Fibroblast of upper back skin (primary cell): Measurements from ENCODE around the gene R3HDM4.

Experiments used
- DNase-seq: peaks from one replicate; pipeline ENCODE4 v3.0.0-alpha.2; 2013

The R3HDM4 gene

DNA sequence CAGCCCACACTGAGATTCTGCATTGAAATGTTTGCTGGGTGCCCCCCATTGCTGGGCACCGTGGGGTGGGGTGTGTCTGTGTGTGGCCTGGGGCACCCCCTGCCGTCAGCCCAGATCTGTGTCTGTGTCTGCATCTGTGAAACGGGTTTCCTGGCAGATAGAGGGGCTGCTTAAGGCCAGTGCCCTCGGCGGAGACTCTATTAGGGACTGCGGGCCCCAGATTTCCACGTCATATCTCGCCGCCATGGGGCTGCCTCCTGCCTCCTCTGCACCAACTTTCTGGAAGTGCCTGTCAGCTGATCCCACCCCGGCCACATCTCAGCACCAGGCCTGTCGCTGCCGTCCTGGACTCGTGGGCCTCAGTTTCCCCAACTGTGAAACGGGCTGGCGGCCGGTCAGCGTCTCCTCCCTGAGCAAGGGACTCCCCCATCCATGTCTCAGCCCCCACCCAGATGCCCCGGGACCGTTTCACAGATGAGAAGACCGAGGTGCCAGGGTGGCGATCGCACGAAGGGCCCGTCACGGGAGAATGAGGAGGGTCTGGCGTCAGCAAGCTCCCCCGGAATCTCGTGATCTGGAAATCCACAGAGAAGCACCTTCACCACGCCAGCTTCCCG, 34.2 kb upstream of the R3HDM4 start:
- DNase-seq = no peak

DNA sequence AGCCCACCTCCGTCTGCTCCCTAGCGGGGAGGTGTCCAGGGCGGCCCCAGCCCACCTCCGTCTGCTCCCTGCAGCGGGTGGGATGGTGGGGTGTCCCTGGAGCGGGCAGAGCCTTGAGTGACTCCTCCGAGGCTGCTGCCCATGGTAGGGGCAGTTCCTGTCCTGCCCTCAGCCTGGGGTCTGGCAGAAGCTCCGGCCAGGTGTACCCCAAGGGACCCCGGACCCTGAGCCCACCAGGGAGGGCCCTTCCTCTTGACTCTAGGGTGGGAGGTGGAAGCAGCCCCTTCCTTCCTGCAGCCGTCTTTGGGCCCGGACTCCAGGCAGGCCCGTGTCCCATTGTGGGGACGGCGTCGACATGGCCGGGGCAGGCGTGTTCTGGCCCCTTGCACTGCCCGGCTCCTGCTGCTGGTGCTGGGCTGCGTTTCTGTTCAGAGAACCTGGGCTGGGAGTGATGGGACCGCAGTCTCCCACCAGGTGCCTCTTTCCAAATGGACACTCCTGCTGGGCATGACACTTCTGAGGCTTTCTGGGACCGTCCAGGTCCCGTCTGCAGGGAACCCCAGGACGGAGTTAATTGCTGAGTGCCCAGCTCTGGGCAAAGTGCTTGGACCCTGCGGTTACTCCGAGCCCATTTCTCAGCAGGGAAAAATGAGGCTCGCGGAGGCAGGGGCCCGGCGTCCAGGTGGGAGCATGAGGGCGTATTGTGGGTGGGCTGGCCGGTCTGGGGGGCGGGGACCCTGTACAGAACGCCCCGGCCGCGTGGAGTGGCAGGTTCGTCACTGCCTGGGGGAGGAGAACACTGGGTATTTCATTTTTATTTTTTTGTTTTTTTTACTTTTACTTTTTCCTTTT, 32.6 kb upstream of the R3HDM4 start:
- DNase-seq = no peak

DNA sequence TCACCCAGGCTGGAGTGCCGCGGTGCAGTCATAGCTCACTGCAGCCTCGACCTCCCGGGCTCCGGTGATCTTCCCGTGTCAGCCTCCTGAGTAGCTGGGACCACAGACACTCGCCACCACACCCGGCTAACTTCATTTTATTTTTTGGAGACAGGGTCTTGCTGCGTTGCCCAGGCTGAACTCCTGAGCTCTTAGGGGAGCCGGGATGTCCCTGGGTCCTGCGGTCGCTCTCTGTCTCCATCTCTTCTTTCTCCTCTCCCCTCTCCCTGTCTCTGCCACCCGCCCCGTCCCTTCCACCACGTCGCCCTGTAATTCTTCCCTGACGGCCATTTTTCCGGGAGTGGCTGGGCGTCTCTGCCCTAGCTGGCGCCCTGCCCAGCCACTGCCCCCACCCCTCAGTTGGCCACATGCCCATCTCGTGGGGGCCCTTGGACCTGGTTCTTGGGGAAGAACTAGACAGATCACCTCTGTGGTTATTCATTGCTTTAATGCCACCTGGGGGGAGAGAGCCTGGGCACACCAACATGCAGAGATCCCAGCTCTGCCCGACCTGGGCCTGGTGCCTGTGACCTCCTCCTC, 31.7 kb upstream of the R3HDM4 start:
- no peak for DNase-seq

DNA sequence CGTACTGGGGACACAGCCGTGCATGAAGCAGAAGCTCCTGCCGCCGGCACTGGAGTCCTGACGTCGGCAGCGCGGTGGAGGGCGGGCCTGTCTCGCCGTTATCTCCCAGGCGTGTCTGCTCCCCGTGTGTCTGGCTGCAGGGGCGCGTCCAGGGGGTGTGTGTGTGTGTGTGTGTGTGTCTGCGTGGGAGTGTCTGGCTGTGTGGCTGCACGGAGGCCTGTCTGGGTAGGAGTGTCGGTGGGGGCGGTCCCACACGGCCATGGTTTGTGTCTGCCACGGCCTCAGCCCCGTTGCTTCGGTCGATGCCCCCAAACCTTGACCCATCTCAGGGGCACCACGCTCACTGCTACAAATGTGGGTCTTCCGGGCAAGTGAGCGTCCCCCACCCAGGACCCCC, 31.1 kb upstream of the R3HDM4 start:
- no peak for DNase-seq

DNA sequence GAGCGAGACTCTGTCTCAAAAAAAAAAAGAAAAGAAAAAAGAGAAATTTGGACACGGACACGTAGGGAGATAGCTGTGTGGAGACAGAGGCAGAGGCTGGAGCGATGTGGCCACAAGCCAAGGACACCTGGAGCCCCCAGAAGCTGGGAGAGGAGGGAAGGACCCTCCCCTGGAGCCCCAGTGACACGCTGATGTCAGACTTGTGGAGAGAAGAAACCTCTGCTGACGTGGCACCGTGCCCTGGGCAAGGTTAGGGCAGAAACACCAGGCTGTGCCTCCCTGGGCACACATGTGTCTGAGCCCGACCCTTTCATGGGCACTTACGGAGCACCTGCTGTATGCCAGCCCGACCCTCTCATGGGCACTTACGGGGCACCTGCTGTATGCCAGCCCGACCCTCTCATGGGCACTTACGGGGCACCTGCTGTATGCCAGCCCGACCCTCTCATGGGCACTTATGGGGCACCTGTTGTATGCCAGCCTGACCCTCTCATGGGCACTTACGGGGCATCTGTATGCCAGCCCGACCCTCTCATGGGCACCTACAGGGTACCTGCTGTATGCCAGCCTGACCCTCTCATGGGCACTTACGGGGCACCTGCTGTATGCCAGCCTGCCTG, 30.6 kb upstream of the R3HDM4 start:
- DNase-seq = no peak

DNA sequence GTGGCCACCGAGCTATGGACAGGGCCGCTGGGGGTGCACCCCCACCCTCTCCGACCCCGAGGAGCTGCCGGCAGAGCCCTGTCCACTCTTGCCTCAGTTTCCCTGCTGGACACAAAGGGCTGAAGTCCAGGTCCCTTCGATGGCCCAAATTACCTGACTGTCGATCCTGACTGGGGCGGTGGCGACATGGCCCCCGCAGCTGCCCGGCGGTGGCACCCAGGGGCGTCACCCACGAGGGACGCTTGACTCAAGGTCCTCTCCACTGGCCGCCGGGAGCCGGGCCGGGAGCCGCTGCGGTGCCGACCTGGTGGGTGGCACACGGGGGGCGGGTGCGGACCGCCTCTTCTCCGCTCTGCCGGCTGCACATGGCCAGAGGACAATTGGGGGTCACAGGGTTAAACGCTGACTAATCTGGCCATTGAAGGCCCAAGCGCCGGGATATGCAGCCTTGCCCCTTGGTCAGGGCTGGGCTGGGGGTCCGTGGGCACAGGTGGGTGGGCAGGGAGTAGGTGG, 29.2 kb upstream of the R3HDM4 start:
- no peak for DNase-seq

DNA sequence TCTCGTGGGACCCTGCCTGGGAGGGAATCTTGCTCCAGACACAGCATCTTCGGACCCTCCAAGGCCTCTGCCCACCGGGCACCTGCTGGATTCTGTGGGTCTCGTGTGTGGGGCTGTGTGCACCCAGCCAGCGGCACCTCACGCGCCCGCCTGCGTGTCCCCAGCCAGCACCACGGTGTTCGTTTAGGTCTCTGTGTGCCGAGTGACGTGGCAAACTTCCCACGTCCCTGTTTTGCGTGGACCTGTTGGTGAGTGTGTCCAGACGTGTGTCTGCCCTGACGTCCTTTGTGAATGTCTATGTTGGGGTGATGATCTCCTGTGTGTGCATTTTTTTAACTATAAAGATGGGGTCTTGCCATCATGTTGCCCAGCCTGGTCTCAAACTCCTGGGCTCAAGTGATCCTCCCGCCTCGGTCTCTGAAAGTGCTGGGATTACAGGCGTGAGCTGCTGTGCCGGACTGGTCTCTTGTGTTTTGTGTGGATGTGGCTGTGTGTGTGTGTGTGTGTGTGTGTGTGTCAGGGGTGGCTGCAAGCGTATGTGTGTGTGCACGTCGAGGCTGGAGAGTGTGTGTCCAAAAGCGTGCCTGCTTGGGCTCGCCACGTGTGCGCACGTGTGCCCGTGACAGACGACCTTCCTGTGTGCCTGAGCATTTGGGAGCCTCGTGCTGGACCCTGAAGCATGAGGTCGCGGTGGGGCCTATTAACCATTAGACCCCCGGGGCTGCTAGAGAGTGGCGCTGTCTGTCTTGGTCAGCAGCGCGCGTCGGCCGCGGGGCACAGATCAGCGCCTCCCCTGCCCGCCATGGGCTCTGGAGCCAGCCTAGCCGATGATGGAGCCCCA, 28.5 kb upstream of the R3HDM4 start:
- no peak for DNase-seq

DNA sequence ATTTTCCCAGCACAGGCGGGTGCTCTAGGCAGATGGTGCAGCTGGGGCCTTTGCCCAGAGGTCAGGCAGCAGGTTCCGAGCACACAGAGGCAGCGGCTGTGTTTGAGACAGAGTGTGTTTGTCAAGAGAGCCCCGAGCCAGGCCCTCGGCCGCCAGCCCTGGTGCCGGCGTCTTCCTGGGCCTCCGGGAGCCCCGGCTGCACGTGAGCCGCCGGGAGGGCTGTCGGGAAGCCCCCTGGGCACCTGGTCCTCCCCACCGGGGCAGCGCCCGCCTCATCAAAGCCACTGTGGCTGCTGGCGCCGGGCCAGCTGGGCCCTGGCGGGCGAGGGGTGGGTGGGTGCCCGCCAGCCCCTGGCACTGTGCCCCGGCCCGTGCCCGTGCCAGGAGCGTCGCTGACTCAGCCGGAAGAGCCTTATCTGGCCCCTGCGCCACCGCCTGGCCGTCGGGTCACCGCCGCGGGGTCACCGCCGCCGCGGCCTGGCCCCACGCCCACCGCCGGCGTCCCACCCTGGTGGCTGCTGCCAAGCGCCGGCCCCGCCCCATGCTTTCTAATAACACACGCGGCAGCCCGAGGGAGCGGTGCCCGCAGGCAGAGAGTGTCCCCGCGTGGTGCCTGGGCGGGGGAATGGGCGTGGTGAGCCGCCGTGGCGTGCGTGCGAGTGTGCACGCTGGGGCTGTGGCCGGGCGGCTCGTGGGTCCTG, 27.7 kb upstream of the R3HDM4 start:
- DNase-seq = no peak

DNA sequence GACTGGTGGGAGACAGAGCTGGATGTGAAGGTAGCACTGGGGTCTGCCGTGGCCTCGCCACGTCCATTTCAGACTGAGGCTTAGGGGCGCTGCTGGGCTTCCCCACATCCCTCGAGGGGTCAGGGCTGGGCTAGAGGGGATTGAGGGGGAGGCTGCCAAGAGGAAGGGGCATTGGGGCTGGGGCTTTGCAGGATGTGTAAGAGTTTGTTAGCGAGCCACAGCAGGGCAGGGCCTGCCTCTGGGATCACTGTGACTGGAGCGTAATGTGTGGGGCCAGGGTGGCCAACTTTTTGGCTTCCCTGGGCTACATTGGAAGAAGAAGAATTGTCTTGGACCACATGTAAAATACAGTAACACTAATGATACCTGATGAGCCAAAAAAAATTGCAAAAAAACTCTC, 26.9 kb upstream of the R3HDM4 start:
- no peak for DNase-seq

DNA sequence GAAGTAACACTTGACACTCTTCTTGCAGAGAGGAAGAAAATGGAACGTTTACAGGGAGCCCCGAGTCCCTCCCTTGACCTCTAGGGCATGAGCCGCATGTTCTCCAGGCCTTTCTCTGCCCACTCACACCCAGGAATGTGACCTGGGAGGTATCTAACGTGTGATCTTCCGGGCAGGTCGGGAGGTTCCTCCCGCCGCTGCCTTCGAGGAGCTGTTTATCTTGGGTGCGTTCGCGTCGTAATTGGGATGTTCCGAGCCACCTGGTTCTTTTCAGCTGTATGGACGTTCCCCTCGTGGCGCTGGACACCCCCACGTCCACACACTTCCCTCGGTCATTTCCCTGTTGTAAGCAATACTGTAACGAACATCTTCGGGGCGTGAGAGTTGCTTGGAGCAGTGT, 26.4 kb upstream of the R3HDM4 start:
- no peak for DNase-seq

DNA sequence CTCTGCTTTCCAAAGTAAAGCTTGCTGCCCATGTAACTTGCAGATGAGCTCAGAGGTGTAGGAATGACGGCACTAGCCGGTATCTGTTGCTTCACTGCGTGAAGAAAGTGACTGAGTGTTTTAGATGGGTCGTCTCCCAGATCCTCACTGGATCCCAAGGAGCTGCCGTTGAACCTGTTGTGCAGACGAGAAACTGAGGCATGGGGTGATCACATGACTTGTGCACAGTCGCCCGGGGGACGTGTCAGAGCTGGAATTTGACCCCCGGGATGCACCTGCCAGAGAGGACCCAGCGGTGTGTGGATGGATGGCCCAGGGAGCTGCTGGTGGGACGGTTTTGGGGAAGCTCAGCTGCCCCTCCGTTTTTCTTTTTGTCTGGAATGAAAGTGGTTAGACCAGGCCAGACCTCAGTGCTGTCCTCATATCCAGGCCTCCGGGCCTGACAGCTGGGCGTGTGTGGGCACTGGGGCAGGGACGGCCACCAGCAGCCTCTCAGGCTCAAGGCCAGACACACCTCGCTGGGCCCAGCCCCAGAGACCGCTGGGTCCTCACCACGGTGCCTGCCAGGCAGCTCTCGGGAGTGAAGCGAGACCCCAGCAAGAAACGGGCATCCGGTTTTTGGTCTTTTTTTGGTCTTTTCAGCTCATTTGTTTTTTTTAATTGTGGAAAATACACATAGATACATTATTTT, 25.4 kb upstream of the R3HDM4 start:
- no peak for DNase-seq

DNA sequence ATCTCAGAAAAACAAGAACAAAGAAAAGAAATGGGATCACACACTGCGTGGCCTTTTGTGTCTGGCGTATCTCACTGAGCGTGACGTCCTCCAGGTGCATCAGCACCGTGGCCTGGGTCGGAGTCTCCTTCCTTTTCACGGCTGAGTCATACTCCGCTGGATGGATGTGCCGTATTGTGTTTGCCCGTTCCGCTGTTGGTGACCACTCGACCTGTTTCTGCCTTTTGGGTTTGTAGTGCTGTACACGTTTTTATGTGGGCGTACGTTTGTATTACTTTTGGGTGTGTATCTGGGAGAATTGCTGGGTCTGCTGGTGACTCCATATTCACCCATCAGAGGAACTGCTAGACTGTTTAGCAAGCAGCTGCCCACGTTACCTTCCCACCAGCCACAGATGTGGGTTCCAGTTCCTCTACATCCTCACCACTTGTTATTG, 24.3 kb upstream of the R3HDM4 start:
- no peak for DNase-seq

DNA sequence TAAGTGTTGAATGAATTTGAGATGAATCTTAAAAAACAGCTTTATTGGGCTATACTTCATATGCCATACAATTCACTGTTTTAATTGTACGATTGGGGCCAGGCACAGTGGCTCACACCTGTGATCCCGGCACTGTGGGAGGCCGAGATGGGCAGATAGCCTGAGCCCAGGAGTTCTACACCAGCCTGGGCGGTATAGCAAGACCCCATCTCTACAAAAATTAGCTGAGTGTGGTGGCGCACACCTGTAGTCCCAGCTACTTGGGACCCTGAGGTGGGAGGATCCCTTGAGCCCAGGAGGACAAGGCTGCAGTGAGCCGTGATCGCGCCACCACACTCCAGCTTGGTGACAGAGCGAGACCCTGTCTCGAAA, 23.1 kb upstream of the R3HDM4 start:
- DNase-seq = no peak

DNA sequence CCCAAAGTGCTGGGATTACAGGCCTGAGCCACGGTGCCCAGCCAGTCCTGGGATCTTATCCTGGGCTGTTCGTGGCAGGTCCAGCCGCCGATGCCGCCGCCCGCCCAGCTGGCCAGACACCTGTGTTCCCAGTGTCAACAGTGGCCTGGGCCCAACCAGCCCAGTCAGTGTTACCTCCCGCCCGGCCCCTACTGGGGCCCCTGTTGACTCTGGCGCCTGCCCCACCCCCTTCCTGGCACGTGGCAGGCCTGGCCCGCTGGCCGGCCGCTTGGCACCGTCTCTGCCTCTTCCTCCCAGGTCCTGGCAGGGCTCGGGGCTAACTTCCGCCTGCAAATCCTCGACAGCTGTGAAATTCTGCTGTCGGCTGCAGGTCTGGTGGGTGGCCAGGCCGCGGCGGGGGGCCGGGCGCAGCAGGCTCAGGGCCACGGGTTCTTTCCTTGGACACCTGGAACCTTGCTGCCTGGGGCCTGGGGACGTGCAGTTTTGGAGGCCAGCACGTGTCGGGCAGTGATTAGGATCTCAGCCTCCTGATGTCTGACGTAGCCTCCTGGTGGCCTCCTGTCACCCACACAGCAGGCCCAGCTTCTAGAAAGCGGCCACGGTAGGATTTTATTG, 22.0 kb upstream of the R3HDM4 start:
- no peak for DNase-seq

DNA sequence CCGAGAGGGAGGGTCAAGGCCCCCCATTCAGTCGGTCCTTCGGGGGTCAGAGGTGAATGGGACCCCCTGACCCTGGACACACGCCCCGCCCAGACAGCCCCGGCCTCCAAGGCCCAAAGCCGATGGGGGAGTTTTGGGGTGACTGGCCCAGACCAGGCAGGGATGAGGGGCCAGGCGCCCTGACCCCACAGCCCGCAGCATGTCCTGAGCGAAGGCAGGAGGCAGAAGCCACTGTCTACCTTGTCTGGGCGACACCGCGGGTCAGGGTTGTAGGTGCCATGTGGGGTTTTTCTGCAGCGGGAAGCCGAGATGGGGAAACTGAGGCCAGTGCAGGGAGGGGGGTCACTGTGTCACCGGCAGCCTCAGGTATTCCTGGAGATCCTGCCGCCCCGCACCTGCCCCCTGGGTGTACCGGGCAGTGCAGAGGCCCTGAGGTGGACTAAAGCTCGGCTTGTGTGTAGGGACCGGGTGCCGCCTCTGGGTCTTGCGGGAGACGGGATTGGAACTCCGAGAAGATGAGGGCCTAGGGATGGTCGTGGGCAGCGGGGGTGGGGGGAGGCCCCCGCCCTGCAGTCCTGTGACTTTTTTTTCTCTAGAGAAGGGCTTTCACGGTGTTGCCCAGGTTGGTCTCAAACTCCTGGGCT, 21.3 kb upstream of the R3HDM4 start:
- DNase-seq = no peak

DNA sequence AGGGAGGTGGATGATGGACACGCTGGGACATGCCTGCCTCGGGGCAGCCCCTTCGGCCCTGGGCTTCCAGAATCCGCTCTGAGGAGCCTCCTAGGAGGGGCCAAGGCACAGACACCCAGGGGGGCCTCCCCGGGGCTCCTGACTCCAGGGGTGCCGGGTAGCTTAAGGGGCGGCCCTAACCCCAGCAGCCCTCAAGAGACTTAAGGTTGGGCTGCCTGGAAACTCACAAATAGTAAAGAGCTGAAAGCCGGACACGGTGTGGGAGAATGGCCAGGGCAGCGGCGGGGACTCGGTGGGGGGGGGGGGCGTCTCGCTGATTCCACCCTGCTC, 20.5 kb upstream of the R3HDM4 start:
- DNase-seq = no peak

DNA sequence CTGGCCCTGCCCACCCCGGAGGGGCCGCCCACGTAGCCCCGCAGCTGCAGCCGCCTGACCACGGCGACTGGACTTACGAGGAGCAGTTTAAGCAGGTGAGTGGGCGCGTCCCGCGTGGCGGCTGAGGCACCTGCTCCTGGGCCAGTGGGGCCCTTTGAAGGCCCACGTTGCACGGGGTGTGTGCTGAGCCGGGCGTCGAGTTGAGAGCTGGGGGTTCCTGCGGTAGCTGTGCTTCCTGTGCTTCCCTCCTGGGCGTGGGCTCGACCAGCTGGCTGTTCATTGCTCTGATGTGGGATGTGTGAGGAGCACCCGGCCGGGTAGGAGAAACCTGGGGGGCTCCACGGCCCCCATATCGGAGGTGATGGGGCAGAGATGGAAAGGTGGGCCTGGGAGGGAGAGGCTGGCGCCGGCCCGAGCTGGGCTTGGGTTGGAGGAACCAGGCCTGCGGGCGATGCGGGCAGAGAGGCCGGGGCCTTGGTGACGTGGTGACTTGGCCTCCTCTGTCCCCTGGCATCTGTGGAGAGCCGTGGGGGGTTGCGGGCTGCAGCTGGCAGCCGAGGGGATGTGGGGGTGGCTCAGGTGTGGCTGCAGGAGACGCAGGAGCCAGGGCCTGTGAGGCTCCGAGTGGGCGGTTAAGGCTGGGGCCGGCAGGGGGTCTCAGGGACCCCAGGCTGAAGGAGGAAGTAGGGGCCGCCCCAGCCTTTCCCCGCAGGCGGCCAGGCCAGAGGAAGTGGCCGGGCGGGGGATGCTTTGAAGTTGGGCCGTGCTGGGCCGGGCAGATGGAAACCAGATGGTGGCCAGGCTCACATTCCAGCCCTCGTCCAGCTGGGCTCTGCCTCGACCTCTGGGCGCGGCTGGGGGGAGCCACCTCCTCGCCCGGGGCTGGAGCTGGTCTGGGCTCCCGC, 19.9 kb upstream of the R3HDM4 start:
- DNase-seq = peak; percentile 84

DNA sequence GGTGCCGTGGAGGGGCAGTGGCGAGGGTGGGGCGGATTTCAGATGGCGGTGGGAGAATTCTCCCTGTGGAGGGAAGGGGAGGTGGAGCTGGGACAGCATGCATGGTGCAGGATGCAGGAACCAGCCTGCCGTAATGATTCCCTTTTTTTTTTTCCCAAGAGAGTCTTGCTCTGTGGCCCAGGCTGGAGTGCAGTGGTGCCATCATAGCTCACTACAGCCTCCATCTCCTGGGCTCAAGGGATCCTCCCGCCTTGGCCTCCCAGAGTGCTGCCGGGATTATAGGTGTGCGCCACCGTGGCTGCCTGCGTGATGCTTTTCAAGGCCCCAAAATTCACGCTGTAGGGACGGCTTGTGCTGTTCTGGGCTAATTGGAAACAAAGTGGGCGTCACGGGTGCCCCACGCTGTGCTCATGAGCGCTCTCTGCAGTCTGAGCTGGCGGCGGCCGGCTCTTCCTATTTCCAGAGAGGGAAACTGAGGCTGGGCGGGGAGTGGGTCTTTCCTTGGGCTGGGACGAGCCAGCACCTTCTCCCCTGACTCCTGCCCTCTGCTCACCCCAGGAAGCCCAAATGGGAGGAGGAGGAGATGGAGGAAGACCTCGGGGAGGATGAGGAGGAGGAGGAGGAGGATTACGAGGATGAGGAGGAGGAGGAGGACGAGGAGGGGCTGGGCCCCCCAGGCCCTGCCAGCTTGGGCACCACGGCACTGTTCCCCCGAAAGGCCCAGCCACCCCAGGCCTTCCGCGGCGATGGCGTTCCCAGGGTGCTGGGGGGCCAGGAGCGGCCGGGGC, 19.0 kb upstream of the R3HDM4 start:
- no peak for DNase-seq

DNA sequence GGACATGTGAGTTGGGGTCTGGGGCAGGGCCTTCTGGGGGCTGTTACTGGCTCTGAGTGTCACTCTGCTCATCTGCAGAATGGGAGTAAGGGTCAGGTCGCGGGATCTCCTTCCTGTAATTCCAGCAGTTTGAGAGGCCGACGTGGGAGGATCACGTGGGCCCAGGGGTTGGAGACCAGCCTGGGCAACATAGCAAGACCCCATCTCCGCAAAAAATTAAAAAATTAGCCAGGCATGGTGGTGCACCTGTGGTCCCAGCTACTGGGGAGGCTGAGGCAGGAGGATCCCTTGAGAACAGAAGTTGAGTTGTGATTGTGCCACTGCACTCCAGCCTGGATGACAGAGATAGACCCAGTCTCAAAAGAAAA, 16.9 kb upstream of the R3HDM4 start:
- no peak for DNase-seq
